Neural progenitor cell (in vitro differentiated cells): ENCODE results near the gene OR7G1. TPM values are rescaled to one million over a fixed set of nuclear protein-coding genes. Genes with fewer than 3 reads are reported as not detected.
A peak's percentile ranks its signal among the peaks of the same experiment; 100 is the strongest.

Source experiments
- DNase-seq: peaks from one replicate; pipeline ENCODE4 v3.0.0-alpha.2; 2016; ENCODE audit warnings: low spot score
- H2AFZ ChIP-seq: fragments of 200-600 bp; sonication (generic); replicated peaks from 2 replicates; pipeline ENCODE4 v1.6.1; 2016; ENCODE audit warnings: antibody characterized with exemption
- H3F3A ChIP-seq: fragments of 200-600 bp; sonication (generic); 2 replicates; pipeline ENCODE4 v1.6.1; 2016; ENCODE audit warnings: antibody characterized with exemption, low read depth
- H3K27ac ChIP-seq: fragments of 200-600 bp; sonication (generic); 2 replicates; pipeline ENCODE4 v1.5.1; 2016; ENCODE audit warnings: mild to moderate bottlenecking
- H3K27me3 ChIP-seq: fragments of 200-600 bp; sonication (generic); 2 replicates; pipeline ENCODE4 v1.6.1; 2016; ENCODE audit warnings: mild to moderate bottlenecking, moderate library complexity
- H3K36me3 ChIP-seq: fragments of 200-600 bp; sonication (generic); 2 replicates; pipeline ENCODE4 v1.5.1; 2016
- H3K4me1 ChIP-seq: fragments of 200-600 bp; sonication (generic); 2 replicates; pipeline ENCODE4 v1.6.1; 2016; ENCODE audit warnings: mixed run types
- H3K4me2 ChIP-seq: fragments of 200-600 bp; sonication (generic); 2 replicates; pipeline ENCODE4 v1.6.1; 2016
- H3K4me3 ChIP-seq: fragments of 200-600 bp; sonication (generic); 2 replicates; pipeline ENCODE4 v1.5.1; 2016
- H3K79me2 ChIP-seq: fragments of 200-600 bp; sonication (generic); 2 replicates; pipeline ENCODE4 v1.6.1; 2016; ENCODE audit warnings: low read depth
- H3K9ac ChIP-seq: fragments of 200-600 bp; sonication (generic); 2 replicates; pipeline ENCODE4 v1.6.1; 2016
- H3K9me3 ChIP-seq: fragments of 200-600 bp; sonication (generic); 2 replicates; pipeline ENCODE4 v1.5.1; 2016; ENCODE audit warnings: low read depth
- H4K20me1 ChIP-seq: fragments of 200-600 bp; sonication (generic); 2 replicates; pipeline ENCODE4 v1.6.1; 2016; ENCODE audit warnings: low read depth
- H3K27ac Mint-ChIP-seq: 3 replicates; pipeline ENCODE4 v1.8.0; 2021; ENCODE audit warnings: mixed read lengths
- H3K27me3 Mint-ChIP-seq: 2 replicates; pipeline ENCODE4 v1.8.0; 2022; ENCODE audit warnings: low read depth, mild to moderate bottlenecking, inconsistent platforms, moderate library complexity, mixed read lengths; ENCODE audit not compliant: insufficient read depth
- H3K36me3 Mint-ChIP-seq: 3 replicates; pipeline ENCODE4 v1.8.0; 2021; ENCODE audit warnings: mixed read lengths
- H3K4me1 Mint-ChIP-seq: 3 replicates; pipeline ENCODE4 v1.8.0; 2021; ENCODE audit warnings: mixed read lengths
- H3K4me3 Mint-ChIP-seq: 3 replicates; pipeline ENCODE4 v1.8.0; 2021; ENCODE audit warnings: mild to moderate bottlenecking, moderate library complexity, mixed read lengths
- H3K9me3 Mint-ChIP-seq: 3 replicates; pipeline ENCODE4 v1.8.0; 2020; ENCODE audit warnings: mixed read lengths
- EZH2 ChIP-seq: fragments of 200-600 bp; sonication (generic); IDR thresholded peaks from 2 replicates; pipeline ENCODE4 v1.6.1; 2017; ENCODE audit warnings: antibody characterized with exemption, mild to moderate bottlenecking, moderate library complexity
- EZH2phosphoT487 ChIP-seq: fragments of 200-600 bp; sonication (generic); IDR thresholded peaks from 2 replicates; pipeline ENCODE4 v1.6.1; 2017; ENCODE audit warnings: antibody characterized with exemption
- total RNA-seq: library from RNA; depleted of rRNA; stranded (reverse); fragments of >200 nt; gene quantifications from 2 replicates; pipeline ENCODE4 v1.2.3, GENCODE V29; 2015; ENCODE audit warnings: low replicate concordance
- TF ChIP-seq, protein P1 (sequence below): fragments of 200-600 bp; sonication (generic); IDR thresholded peaks from 2 replicates; pipeline ENCODE4 v1.5.1; 2017; ENCODE audit warnings: antibody characterized with exemption, mild to moderate bottlenecking

The OR7G1 gene
- total RNA-seq, 1 donor from 2014 or later: not detected

DNA sequence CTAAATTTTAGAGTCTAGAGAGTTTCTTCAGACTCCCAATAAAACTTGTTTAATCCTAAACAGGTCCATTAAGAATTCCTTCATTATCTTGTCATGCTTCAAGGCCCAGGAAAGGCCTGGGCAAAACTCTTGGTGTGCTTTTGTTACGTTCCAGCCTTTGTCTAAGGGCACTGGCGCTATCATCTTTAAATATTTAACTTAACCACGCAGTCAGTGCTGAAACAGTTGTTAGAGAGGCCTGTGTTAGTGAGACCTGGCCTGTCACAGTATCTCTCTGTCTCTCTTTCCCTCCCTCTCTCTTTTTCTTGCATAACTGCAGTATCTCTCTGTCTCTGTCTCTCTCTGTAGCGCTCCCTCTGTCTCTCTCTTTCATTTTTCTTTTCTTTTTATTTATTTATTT, 36.9 kb downstream of the OR7G1 start:
- no peak for DNase-seq
- no peaks in the 10 kb centered on the region for H3K27me3 ChIP-seq
- no peak overlapping the region for H2AFZ ChIP-seq
- H3K4me2 ChIP-seq: no peak overlapping the region
- peaks cover 9% of the 10 kb centered on the region for H3F3A ChIP-seq
- H3K4me3 ChIP-seq: no peak overlapping the region
- no peak overlapping the region for H3K27ac ChIP-seq
- Mint-ChIP-seq H3K9me3 (no peaks in the 10 kb centered on the region), H3K4me1 (peaks cover 19% of the 10 kb centered on the region), H3K27me3 (peaks cover 3% of the 10 kb centered on the region), H3K36me3 (no peaks in the 10 kb centered on the region), H3K27ac (peak overlapping the region; percentile 14), H3K4me3 (no peak overlapping the region)
- no peak for TF ChIP-seq EZH2
- no peak for TF ChIP-seq EZH2phosphoT487
- TF ChIP-seq, protein P1, sequence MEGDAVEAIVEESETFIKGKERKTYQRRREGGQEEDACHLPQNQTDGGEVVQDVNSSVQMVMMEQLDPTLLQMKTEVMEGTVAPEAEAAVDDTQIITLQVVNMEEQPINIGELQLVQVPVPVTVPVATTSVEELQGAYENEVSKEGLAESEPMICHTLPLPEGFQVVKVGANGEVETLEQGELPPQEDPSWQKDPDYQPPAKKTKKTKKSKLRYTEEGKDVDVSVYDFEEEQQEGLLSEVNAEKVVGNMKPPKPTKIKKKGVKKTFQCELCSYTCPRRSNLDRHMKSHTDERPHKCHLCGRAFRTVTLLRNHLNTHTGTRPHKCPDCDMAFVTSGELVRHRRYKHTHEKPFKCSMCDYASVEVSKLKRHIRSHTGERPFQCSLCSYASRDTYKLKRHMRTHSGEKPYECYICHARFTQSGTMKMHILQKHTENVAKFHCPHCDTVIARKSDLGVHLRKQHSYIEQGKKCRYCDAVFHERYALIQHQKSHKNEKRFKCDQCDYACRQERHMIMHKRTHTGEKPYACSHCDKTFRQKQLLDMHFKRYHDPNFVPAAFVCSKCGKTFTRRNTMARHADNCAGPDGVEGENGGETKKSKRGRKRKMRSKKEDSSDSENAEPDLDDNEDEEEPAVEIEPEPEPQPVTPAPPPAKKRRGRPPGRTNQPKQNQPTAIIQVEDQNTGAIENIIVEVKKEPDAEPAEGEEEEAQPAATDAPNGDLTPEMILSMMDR: no peak
- H3K9ac ChIP-seq: no peak overlapping the region
- no peaks in the 10 kb centered on the region for H3K9me3 ChIP-seq
- H3K36me3 ChIP-seq: no peaks in the 10 kb centered on the region
- H3K4me1 ChIP-seq: peaks cover 13% of the 10 kb centered on the region
- H3K79me2 ChIP-seq: no peaks in the 10 kb centered on the region
- no peaks in the 10 kb centered on the region for H4K20me1 ChIP-seq

DNA sequence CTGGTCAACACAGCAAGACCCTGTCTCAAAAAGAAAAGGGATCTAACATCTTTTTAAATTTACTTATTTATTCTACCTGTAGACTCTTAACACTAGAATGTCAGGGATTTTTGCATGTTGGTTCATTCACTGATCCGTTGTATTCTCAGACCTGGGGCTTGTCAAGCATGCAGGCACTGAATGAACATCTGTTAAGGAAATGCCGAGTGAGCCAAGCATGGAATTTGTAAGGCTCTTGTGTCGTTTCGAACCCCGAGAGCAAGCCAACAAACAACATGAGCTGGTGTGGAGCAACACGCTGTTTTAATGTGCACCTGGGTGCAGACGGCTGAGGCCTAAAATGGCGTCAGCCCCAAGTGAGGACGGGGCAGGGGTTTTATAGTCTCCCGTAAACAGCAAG, 38.7 kb downstream of the OR7G1 start:
- H3K27me3 ChIP-seq: no peaks in the 10 kb centered on the region

DNA sequence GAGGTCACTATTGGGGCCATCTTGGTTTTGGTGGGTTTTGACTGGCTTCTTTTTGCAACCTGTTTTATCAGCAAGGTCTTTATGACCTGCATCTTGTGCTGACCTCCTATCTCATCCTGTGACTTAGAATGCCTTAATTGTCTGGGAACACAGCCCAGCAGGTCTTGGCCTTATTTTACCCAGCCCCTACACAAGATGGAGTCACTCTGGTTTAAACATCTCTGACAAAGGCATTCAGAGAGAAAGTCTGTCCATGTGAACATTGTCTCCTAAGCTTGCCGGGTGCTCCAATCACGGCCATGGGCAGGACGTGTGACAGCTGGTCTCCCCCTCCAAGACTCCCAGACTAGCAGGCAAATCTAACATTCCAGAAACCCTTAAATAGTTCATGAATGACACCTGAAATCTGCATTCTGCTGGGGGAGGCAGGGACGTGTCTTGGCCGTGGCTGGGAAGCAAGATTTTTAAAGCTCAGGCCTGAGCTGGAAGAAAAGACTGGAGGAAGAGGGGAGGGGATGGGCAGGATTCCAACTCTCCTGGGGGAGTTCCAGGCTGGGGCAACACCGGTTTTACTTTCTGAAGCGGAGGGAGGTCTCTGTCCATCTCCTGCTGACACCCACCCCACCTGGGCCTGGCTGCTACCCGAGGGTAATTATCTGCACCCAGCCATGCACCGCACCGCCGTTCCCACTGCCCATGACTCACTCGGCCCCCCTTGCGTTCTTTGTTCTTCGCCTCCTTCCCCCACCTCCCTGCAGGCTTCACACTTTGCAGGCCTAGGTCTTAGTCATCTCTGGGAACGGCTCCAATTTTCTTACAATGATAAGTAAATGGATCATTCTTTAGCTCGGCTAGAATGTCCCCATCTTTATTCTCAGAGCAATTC, 40.3 kb downstream of the OR7G1 start:
- Mint-ChIP-seq H3K27ac (peak overlapping the region; percentile 94), H3K4me1 (peaks cover 19% of the 10 kb centered on the region), H3K4me3 (no peak overlapping the region), H3K9me3 (no peaks in the 10 kb centered on the region), H3K27me3 (peaks cover 3% of the 10 kb centered on the region), H3K36me3 (no peaks in the 10 kb centered on the region)
- Histone ChIP-seq H3K9ac (no peak overlapping the region), H2AFZ (peak overlapping the region; percentile 1), H3K36me3 (no peaks in the 10 kb centered on the region), H3K79me2 (no peaks in the 10 kb centered on the region), H3K9me3 (no peaks in the 10 kb centered on the region), H3F3A (peaks cover 14% of the 10 kb centered on the region), H3K4me3 (no peak overlapping the region), H3K27ac (no peak overlapping the region), H3K4me2 (peak overlapping the region; percentile 30), H3K27me3 (no peaks in the 10 kb centered on the region), H3K4me1 (peaks cover 18% of the 10 kb centered on the region), H4K20me1 (no peaks in the 10 kb centered on the region)
- peak; percentile 50 for DNase-seq
- TF ChIP-seq EZH2phosphoT487: no peak
- no peak for TF ChIP-seq EZH2
- TF ChIP-seq, protein P1: no peak

More for the DNA sequence above, 38.7 kb downstream of the OR7G1 start:
- H4K20me1 ChIP-seq: no peaks in the 10 kb centered on the region
- no peak overlapping the region for H2AFZ ChIP-seq
- H3K4me3 ChIP-seq: no peak overlapping the region
- H3K9me3 ChIP-seq: no peaks in the 10 kb centered on the region
- H3K4me1 ChIP-seq: peaks cover 13% of the 10 kb centered on the region
- H3K4me3 Mint-ChIP-seq: no peak overlapping the region
- H3K4me2 ChIP-seq: no peak overlapping the region
- no peak overlapping the region for H3K27ac Mint-ChIP-seq
- H3K36me3 ChIP-seq: no peaks in the 10 kb centered on the region
- H3K79me2 ChIP-seq: no peaks in the 10 kb centered on the region
- no peaks in the 10 kb centered on the region for H3K36me3 Mint-ChIP-seq
- DNase-seq: no peak
- TF ChIP-seq EZH2 (no peak), EZH2phosphoT487 (no peak)
- TF ChIP-seq, protein P1: no peak
- no peaks in the 10 kb centered on the region for H3K9me3 Mint-ChIP-seq
- no peak overlapping the region for H3K9ac ChIP-seq
- peaks cover 19% of the 10 kb centered on the region for H3K4me1 Mint-ChIP-seq
- H3K27ac ChIP-seq: no peak overlapping the region
- H3F3A ChIP-seq: peaks cover 9% of the 10 kb centered on the region
- peaks cover 3% of the 10 kb centered on the region for H3K27me3 Mint-ChIP-seq
